ENCODE results near the gene TRPV4. TPM values are rescaled to one million over a fixed set of nuclear protein-coding genes. Genes with fewer than 3 reads are reported as not detected.
A peak's percentile ranks its signal among the peaks of the same experiment; 100 is the strongest.

Gene TRPV4
- total RNA-seq, 2 experiments from 2014 or later, result not detected

DNA sequence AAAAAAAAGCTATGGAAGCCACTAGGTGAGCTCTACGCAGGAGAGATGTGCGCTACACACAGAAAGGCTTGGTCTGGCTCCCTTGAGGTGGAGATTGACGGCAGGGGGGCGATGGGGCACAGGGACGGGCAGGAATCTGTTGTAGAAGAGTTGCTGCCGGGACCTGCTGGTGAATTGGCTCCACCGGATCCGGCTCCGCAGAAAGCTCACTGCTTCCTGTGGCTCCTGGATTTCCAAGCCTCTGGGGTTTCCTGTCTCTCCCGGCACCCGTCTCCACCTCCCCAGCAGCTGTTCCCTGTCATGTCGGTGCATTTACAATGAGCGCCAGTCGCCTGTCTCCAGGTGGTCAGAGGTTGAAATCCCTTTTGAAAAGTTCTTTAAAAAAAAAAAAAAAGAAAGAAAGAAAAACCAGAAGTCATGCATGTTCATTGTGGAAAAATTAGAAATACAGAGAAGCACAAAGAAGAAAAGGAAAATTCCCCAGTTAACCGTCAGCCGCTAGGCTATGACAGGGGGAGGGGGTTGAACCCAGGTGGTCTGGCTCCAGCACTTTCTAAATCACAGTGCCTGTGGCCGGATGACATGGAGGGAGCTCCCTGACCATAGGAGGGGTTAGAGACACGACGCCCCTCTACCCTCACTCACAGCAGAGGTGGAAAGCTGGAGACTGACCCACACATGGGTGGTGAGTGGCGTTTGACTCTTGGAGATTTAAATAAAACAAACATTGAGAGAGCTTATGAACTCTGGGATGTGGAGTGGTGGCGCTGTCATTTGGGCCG, 98.8 kb downstream of the TRPV4 start:
- H3K36me3 Mint-ChIP-seq, result no peaks in the 10 kb centered on the region
- no peak overlapping the region for H3K27ac Mint-ChIP-seq
- DNase-seq (peak; percentile 17), ATAC-seq (ENCODE audit: low read depth) (no peak)
- H3K4me3 Mint-ChIP-seq, result no peak overlapping the region
- H3K9me3 Mint-ChIP-seq, result no peaks in the 10 kb centered on the region
- POLR2A ChIA-PET, result no interaction called here
- peaks cover 30% of the 10 kb centered on the region for H3K27me3 Mint-ChIP-seq
- no peaks in the 10 kb centered on the region for H3K4me1 Mint-ChIP-seq

Small RNA genes within 50 kb of the gene (microRNA-seq; reads per million reads assigned to microRNA genes)
- not detected for gene MIR4497

Other genes starting within 250 kb of the TRPV4 start
- gene FAM222A, start 119.6 kb downstream of the TRPV4 start, total RNA-seq, result 1 to 10 TPM in 1 of 2 experiments, under 1 TPM in 1; 0.96 to 1.1 TPM
- gene GLTP, start 47.1 kb upstream of the TRPV4 start, total RNA-seq, result 10 to 100 TPM; 18.3 to 20.2 TPM
- 10 to 100 TPM; 34.4 to 37.2 TPM for gene TCHP, start 66.9 kb upstream of the TRPV4 start, total RNA-seq
- gene GIT2, start 163.0 kb upstream of the TRPV4 start, total RNA-seq, result 100 to 1,000 TPM; 101 to 103 TPM
- 10 to 100 TPM; 85.8 to 88.8 TPM for gene ANKRD13A, start 166.0 kb upstream of the TRPV4 start, total RNA-seq
- gene C12orf76, start 215.1 kb upstream of the TRPV4 start, total RNA-seq, result 10 to 100 TPM; 22.1 to 23.2 TPM